ENCODE measurements around the gene TRPM6.

DNA sequence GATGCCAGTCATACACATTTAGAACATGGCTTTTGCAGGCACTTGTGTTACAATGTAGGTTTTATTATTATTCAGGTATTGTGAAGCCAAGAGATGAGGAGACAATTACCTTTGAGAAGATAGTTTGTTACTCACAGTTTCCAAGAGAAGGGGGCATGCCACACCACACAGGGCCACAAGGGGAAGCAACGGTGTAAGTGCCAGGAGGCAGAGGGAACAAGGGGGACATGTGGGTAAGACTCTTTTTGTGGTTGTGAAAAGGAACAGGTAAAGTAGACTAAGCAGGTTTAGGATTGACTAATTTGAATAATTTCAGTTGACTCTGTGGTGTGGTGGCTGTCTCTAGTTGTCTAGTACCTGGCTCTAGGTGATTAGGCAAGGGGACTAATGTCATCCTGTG lies 191.2 kb downstream of the TRPM6 start:
- no peak for TF ChIP-seq POLR2A (IDR thresholded peaks at IDR 0.05; ENCODE audit: low read depth, low read length)
- no peak for TF ChIP-seq POLR2AphosphoS5 (IDR thresholded peaks at IDR 0.05; ENCODE audit: low read depth, low read length)
- TF ChIP-seq SPI1 (IDR thresholded peaks at IDR 0.05; ENCODE audit: low read depth, low read length), result no peak
- TF ChIP-seq TAF1 (IDR thresholded peaks at IDR 0.05; ENCODE audit: low read depth, low read length), result no peak
- TF ChIP-seq PAX5 (IDR thresholded peaks at IDR 0.05; ENCODE audit: insufficient read depth, low read length, severe bottlenecking), result no peak
- no peak for TF ChIP-seq POU2F2 (IDR thresholded peaks at IDR 0.05; ENCODE audit: low read depth, low read length)

Data from GM12891 (cell line).